GM18505 (cell line): ENCODE measurements around the gene GMDS.

Experiments
- ATAC-seq: cut with Tn5 transposase; IDR thresholded peaks from one replicate; pipeline ENCODE4 v1.9.1; 2021; ENCODE audit not compliant: unreplicated experiment
- POLR2A ChIP-seq: IDR thresholded peaks from 4 replicates; pipeline ENCODE4 v1.6.1; 2011; ENCODE audit warnings: borderline replicate concordance; ENCODE audit not compliant: insufficient read depth, insufficient read length; ENCODE audit errors: extremely low read depth

Gene GMDS

DNA sequence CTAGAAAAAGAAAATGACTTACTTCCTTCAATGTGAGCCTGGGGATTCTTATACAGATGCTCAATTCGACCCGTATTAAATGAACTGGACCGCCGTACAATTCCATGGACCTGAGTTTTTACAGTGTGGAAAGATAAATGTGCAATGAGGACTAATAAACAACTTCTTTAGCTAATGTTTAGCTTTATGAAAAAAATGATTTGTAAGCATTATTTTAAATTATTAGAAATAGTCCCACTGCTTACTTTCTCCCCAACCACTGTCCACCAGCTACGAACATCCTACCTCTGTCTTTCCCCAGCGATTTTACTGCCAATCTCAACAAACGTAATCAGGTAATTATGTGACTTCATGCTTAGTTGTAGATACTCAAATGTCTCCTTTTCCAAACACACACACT is 128.0 kb downstream of the GMDS start:
- no peak for TF ChIP-seq POLR2A
- ATAC-seq = no peak

DNA sequence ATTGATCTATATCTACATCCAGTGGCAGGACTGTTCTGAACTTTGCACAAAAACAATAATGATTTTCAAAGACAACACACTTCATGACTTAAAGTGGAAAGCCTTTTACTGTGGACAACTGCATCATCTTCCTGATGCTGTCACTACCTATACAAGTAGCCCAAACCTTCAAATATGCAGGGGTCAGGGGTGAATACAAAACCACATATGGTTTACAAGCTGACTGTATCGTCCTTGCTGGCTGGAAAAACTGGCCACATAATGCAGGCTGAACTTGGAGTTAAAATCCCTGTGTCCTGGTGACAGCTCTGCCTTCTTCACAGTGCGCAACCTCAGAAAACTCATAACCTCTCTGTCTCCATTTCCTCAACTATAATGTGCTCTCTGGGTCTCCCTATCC is 128.9 kb downstream of the GMDS start:
- ATAC-seq = no peak
- no peak for TF ChIP-seq POLR2A

DNA sequence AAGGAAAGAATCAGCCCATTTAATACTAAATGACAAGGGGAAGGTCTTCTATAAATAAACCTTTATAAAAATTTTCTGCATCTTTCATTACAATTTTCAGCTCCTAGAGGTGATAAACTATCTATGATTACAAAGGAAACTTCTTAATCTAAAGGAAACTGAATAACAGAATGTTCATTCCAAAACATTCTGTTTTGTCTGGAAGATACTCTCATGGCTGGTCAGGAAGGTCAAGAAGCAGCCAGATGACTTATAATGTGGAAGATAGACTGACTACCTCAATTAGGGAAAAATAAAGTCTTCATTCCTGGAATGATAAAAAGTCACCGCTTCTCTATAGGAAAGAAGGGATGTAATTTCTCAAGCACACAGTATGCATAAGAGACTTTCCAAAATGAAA is 131.3 kb downstream of the GMDS start:
- no peak for TF ChIP-seq POLR2A

DNA sequence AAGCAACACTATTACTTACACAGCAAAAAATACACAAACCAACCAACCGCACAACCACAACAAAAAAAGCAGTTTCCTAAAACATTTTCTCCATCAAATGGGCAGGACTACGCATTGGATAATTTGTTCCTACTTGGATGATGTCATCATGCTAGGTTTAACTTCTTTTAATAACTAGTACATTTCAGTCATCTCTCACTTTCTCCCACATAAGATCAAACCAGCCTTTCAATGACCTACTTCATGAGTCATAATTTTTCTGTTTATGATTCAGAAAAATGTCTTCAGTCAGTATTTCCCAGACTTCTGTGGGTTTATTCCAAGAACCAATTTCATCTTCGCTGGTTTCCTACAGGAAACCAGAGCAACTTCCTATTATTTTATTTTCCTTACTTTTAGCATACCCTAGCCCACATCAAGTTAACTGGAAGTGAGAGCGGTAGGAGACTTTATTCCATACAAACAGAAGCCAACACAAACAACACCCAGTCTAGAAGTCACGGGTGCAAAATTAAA is 134.2 kb downstream of the GMDS start:
- ATAC-seq = no peak
- no peak for TF ChIP-seq POLR2A

More for the DNA sequence above, 131.3 kb downstream of the GMDS start:
- no peak for ATAC-seq

DNA sequence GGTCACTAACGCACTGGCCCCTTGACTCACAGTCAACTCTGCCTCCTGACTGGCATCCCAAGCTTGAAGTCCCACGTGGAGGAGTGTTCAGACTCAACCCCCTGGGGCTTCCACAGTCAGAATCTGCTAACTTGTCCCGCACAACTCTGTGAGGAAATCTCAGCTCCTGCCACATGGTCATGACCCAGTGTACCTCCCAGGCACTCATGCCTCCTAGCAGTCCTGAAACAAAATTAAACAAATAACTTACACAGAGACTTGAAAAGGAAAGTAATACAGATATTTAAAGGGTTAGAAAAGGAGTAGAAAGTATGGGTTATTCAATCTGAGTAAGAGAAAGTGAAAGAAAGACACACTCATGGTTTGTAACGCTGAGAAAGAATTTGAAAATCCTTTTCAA is 134.9 kb downstream of the GMDS start:
- no peak for TF ChIP-seq POLR2A
- no peak for ATAC-seq

- TF ChIP-seq POLR2A = no peak
- no peak for ATAC-seq
Measured at GRCh38 chr6:2109796-2110195, 135.6 kb downstream of the GMDS start.

DNA sequence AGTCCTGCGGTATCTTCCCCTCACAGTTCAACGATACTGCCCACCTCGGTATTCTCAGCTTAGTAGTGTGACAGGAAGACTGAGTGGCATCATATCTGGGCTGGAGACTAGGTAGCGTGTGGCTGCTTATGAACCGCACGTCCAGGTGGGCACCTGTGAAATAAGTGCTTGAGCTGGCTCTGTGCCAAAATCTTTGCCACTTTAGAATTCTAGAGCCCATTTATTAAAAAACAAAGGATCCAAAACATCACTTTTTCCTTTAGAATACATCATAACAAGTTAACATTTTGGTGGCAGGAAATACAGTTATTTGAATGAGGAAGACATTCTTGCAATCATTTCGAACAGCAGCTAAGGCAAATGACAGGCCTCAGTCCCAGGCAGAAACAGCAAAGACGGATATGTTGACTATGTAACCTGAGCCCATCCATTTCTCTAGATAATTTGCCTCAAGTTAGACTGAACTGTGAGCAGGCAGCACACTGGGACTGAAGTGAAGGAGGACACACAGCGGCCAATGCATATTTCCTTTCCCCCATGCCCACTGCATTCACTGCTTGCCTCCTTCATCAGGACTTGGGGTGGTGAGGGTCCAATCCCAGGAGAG is 136.6 kb downstream of the GMDS start:
- no peak for ATAC-seq
- no peak for TF ChIP-seq POLR2A

DNA sequence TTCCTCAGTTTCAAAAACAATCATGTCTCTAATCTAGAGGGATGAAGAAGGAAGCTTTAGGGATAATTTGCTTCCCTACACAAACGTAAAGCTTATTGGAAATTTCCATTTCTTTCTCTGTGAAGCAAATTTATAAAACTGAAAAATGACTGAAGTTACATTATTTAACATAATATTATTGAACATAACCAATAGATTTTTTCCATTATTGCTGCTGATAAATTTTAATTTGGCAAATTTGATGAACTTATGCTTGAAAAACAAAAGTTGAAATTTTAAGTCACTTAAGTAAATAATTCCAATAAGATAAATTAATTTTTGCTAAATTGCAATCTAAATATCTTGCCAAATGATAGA is 140.9 kb downstream of the GMDS start:
- no peak for ATAC-seq
- TF ChIP-seq POLR2A = no peak

- ATAC-seq = no peak
- TF ChIP-seq POLR2A = no peak
Measured at GRCh38 chr6:2103765-2104523, 141.5 kb downstream of the GMDS start.

DNA sequence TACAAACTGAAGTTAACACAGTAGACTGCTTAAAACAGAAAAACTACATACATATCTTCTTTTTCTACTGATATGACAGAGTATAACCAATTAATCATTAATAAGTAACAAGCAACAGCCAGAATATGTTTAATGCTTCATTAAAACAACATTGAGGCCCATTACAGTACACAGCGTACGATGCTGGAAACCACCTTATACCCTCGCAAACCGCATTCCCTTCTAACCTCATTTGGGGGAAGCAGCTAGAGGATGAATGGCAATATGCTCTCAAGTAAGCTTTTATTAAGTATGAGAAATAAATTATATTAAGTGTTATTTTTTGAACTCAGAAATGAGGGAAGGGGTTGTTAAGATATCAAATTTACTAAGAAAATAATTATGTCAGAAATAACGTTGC is 142.4 kb downstream of the GMDS start:
- ATAC-seq = no peak
- TF ChIP-seq POLR2A = no peak

DNA sequence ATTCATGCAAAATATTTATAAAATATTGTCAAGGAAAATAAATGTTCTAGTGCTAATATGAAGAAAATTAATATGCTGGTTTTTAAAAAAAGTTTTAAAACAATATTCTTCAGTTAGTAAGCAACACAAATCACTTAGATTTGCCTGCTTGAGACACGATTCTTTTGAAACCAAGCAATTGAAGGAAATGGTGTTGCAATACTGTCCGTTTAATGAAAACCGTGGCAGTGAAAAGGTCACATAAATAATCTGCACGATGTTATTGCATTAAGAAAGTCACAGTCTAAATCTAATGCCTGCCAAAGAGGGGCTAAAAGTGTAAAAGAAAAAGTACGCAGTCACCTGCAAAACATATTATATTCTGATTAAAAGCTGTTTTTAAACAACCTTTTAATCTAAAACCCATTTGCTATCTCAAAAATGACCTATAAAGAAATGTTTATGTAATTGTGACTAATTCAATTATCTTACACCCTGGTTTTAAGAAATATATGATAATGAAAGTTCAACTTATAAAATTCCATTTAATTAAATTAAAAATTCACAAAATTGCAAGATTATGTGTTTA is 143.0 kb downstream of the GMDS start:
- no peak for TF ChIP-seq POLR2A
- ATAC-seq = no peak

GRCh38 chr6:2101213-2101612 is 144.2 kb downstream of the GMDS start:
- ATAC-seq = no peak
- TF ChIP-seq POLR2A = no peak

DNA sequence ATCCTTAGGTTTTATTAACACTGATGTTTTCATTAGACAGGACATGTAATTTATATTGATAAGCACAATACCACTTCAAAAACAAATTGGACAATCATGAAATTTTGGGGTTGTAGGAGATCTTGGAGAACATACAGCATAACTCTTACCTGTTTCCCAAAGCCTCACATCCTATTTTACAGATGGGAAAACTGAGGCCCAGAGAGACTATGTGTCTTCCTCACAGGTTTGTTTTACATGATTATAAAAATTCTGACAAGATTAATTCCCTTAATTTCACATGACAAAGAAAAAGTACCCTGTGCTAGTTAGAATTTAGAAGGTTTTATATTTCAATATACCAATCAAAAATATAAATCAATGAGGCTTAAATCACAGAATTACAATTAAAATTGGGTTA is 145.5 kb downstream of the GMDS start:
- no peak for ATAC-seq

DNA sequence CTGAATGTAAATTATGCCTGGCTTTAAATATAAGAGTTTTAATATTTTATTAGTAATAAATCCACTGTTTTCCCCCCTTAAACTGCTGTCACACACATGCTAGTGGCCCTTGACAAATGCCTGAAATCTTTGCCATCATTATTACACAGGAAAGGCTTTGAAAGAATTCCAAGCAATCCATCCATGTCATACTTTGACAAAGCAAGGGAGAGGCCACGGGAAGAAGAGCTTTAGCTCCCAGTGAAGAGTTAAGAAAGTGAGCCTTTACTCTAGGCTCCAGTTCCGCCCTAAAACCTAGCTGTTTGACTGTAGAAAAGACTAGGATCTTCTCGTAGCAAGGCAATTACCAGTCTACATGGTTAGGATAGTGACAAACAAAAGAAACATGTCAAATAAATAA is 147.9 kb downstream of the GMDS start:
- TF ChIP-seq POLR2A = no peak
- ATAC-seq = no peak

More for the DNA sequence above, 145.5 kb downstream of the GMDS start:
- no peak for TF ChIP-seq POLR2A
